MM.1S (cell line): Measurements from ENCODE around the gene LRRC71.

Experiments used
- DNase-seq: peaks from one replicate; pipeline ENCODE4 v3.0.0-alpha.2; 2015
- H2AFZ ChIP-seq: fragments of 300-600 bp; sonication (generic); 2 replicates; pipeline ENCODE4 v1.6.0; 2016; ENCODE audit warnings: antibody characterized with exemption, low read length
- H3F3A ChIP-seq: fragments of 300-600 bp; sonication (generic); 2 replicates; pipeline ENCODE4 v1.6.1; 2016; ENCODE audit warnings: mild to moderate bottlenecking, antibody characterized with exemption, low read length, moderate library complexity, mixed read lengths; ENCODE audit not compliant: insufficient read depth
- H3K27ac ChIP-seq: fragments of 300-600 bp; sonication (generic); 2 replicates; pipeline ENCODE4 v1.5.1; 2016; ENCODE audit warnings: mild to moderate bottlenecking, low read length
- H3K27me3 ChIP-seq: fragments of 300-600 bp; sonication (generic); replicated peaks from 2 replicates; pipeline ENCODE4 v1.6.0; 2016; ENCODE audit warnings: low read length; ENCODE audit not compliant: insufficient read depth
- H3K36me3 ChIP-seq: fragments of 300-600 bp; sonication (generic); replicated peaks from 2 replicates; pipeline ENCODE4 v1.6.1; 2016; ENCODE audit warnings: mild to moderate bottlenecking, low read length, mixed read lengths; ENCODE audit not compliant: insufficient read depth
- H3K4me1 ChIP-seq: fragments of 300-600 bp; sonication (generic); 2 replicates; pipeline ENCODE4 v1.6.1; 2016; ENCODE audit warnings: low read length, mixed read lengths
- H3K4me2 ChIP-seq: fragments of 300-600 bp; sonication (generic); 2 replicates; pipeline ENCODE4 v1.6.0; 2016; ENCODE audit warnings: low read depth, low read length
- H3K4me3 ChIP-seq: fragments of 300-600 bp; sonication (generic); 2 replicates; pipeline ENCODE4 v1.5.1; 2016; ENCODE audit warnings: low read length, mixed read lengths
- H3K79me2 ChIP-seq: fragments of 300-600 bp; sonication (generic); 2 replicates; pipeline ENCODE4 v1.6.1; 2016; ENCODE audit warnings: mixed run types, low read length, mixed read lengths
- H3K9ac ChIP-seq: fragments of 300-600 bp; sonication (generic); 2 replicates; pipeline ENCODE4 v1.6.1; 2016; ENCODE audit warnings: low read length, mixed read lengths
- H3K9me2 ChIP-seq: fragments of 300-600 bp; sonication (generic); replicated peaks from 2 replicates; pipeline ENCODE4 v1.6.1; 2016; ENCODE audit warnings: mild to moderate bottlenecking, low read length, mixed read lengths; ENCODE audit not compliant: insufficient read depth
- H3K9me3 ChIP-seq: fragments of 300-600 bp; sonication (generic); replicated peaks from 2 replicates; pipeline ENCODE4 v1.6.1; 2016; ENCODE audit warnings: mild to moderate bottlenecking, low read length, mixed read lengths; ENCODE audit not compliant: insufficient read depth
- H4K20me1 ChIP-seq: fragments of 300-600 bp; sonication (generic); 2 replicates; pipeline ENCODE4 v1.6.1; 2016; ENCODE audit warnings: mild to moderate bottlenecking, low read length, moderate library complexity, mixed read lengths; ENCODE audit not compliant: insufficient read depth
- EZH2 ChIP-seq: fragments of 300-600 bp; sonication (generic); optimal IDR thresholded peaks from 2 replicates; pipeline ENCODE3; 2017; ENCODE audit warnings: low read depth, mild to moderate bottlenecking, antibody characterized with exemption, low read length, mixed read lengths
- EZH2phosphoT487 ChIP-seq: fragments of 300-600 bp; sonication (generic); IDR thresholded peaks from 2 replicates; pipeline ENCODE4 v1.6.1; 2018; ENCODE audit warnings: antibody characterized with exemption, low read length
- TF ChIP-seq, protein P1 (sequence below): fragments of 300-600 bp; sonication (generic); IDR thresholded peaks from 2 replicates; pipeline ENCODE4 v1.5.1; 2016; ENCODE audit warnings: antibody characterized with exemption, low read length, mixed read lengths

The LRRC71 gene

DNA sequence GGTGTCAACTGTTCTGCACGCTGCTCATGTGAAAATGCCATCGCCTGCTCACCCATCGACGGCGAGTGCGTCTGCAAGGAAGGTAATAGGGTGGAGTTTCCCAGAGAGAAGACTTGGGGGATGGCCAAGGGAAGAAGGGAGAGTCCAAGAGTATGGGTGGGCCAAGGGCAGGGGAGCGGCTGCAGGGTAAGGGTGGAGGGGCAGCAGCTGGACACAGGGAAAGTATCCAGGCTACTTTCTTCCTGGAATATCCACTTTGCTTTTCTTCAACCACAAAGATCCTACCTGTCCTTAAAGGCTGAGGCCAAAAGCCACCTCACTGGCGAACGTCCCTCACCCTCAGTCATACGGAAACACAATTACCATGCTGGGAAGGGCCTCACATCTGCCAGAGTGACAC is 11.5 kb upstream of the LRRC71 start:
- Histone ChIP-seq H3K9me2 (no peaks in the 10 kb centered on the region), H3K27ac (no peak overlapping the region), H4K20me1 (no peaks in the 10 kb centered on the region), H3K4me1 (peaks cover 7% of the 10 kb centered on the region; the same call in 1 of the 2 replicates), H3K79me2 (no peaks in the 10 kb centered on the region), H2AFZ (no peak overlapping the region), H3K27me3 (peaks cover 82% of the 10 kb centered on the region), H3F3A (no peaks in the 10 kb centered on the region), H3K9ac (no peak overlapping the region), H3K4me2 (no peak overlapping the region), H3K9me3 (no peaks in the 10 kb centered on the region), H3K4me3 (no peak overlapping the region), H3K36me3 (no peaks in the 10 kb centered on the region)
- no peak for DNase-seq
- TF ChIP-seq EZH2 (no peak), EZH2phosphoT487 (no peak)
- TF ChIP-seq, protein P1, sequence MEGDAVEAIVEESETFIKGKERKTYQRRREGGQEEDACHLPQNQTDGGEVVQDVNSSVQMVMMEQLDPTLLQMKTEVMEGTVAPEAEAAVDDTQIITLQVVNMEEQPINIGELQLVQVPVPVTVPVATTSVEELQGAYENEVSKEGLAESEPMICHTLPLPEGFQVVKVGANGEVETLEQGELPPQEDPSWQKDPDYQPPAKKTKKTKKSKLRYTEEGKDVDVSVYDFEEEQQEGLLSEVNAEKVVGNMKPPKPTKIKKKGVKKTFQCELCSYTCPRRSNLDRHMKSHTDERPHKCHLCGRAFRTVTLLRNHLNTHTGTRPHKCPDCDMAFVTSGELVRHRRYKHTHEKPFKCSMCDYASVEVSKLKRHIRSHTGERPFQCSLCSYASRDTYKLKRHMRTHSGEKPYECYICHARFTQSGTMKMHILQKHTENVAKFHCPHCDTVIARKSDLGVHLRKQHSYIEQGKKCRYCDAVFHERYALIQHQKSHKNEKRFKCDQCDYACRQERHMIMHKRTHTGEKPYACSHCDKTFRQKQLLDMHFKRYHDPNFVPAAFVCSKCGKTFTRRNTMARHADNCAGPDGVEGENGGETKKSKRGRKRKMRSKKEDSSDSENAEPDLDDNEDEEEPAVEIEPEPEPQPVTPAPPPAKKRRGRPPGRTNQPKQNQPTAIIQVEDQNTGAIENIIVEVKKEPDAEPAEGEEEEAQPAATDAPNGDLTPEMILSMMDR, result no peak

DNA sequence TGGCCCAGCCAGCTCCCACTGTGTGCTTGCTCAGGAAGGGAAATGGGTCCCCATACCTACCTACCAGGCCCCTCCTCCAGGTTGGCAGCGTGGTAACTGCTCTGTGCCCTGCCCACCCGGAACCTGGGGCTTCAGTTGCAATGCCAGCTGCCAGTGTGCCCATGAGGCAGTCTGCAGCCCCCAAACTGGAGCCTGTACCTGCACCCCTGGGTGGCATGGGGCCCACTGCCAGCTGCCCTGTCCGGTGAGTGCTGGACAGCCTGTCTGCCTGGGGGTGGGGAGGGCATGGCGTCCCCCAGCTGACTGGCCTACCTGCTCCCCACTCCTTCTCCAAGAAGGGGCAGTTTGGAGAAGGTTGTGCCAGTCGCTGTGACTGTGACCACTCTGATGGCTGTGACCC is 10.8 kb upstream of the LRRC71 start:
- Histone ChIP-seq H3K27ac (no peak overlapping the region), H3K79me2 (no peaks in the 10 kb centered on the region), H3K9me2 (no peaks in the 10 kb centered on the region), H4K20me1 (no peaks in the 10 kb centered on the region), H3K27me3 (peaks cover 80% of the 10 kb centered on the region), H3K4me2 (no peak overlapping the region), H3K36me3 (no peaks in the 10 kb centered on the region), H3K4me1 (peaks cover 7% of the 10 kb centered on the region; the same call in 1 of the 2 replicates), H3K9me3 (no peaks in the 10 kb centered on the region), H3K9ac (no peak overlapping the region), H2AFZ (no peak overlapping the region), H3K4me3 (no peak overlapping the region), H3F3A (no peaks in the 10 kb centered on the region)
- no peak for DNase-seq
- TF ChIP-seq EZH2phosphoT487 (no peak), EZH2 (no peak)
- TF ChIP-seq, protein P1, result no peak

DNA sequence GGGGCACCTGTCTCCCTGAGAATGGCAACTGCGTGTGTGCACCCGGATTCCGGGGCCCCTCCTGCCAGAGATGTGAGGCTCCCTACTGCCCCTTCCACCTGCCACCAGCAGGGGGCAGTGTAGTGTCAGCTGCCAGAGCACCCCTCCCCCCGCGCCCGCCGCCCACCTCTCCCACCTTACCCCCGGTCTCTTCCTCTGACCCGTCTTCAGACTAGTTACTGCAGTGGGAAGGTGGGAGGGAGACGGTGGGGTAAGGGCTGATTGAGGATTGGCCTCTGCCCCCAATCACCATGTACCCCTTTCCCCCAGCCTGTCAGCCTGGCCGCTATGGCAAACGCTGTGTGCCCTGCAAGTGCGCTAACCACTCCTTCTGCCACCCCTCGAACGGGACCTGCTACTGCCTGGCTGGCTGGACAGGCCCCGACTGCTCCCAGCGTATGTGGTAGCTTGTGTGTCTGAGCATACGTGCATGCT is 10.1 kb upstream of the LRRC71 start:
- Histone ChIP-seq H3K79me2 (no peaks in the 10 kb centered on the region), H3K4me3 (no peak overlapping the region), H3K27me3 (peaks cover 73% of the 10 kb centered on the region), H2AFZ (0 out of 2 replicates have a peak overlapping the region, but pooled peaks have one; percentile 9), H3K4me1 (peaks cover 7% of the 10 kb centered on the region; the same call in 1 of the 2 replicates), H4K20me1 (no peaks in the 10 kb centered on the region), H3K27ac (no peak overlapping the region), H3K36me3 (no peaks in the 10 kb centered on the region), H3K4me2 (peak overlapping the region; percentile 40; the same call in 1 of the 2 replicates), H3K9me2 (no peaks in the 10 kb centered on the region), H3F3A (no peaks in the 10 kb centered on the region), H3K9ac (no peak overlapping the region), H3K9me3 (no peaks in the 10 kb centered on the region)
- no peak for TF ChIP-seq EZH2phosphoT487
- TF ChIP-seq, protein P1, result peak; percentile 98
- DNase-seq, result peak; percentile 48
